Endothelial cell (in vitro differentiated cells): Measurements from ENCODE around the gene RIOK2. TPM values are rescaled to one million over a fixed set of nuclear protein-coding genes. Genes with fewer than 3 reads are reported as not detected.
A peak's percentile ranks its signal among the peaks of the same experiment; 100 is the strongest.

Experiments used
- DNase-seq: peaks from one replicate; pipeline ENCODE4 v3.0.0; 2021; ENCODE audit warnings: low spot score
- H3K27ac Mint-ChIP-seq: one replicate; pipeline ENCODE4 v1.8.0; 2021; ENCODE audit warnings: mixed read lengths, inconsistent platforms; ENCODE audit not compliant: unreplicated experiment
- H3K27me3 Mint-ChIP-seq: one replicate; pipeline ENCODE4 v1.8.0; 2021; ENCODE audit warnings: mild to moderate bottlenecking, moderate library complexity, mixed read lengths, inconsistent platforms; ENCODE audit not compliant: unreplicated experiment
- H3K36me3 Mint-ChIP-seq: one replicate; pipeline ENCODE4 v1.8.0; 2021; ENCODE audit warnings: mild to moderate bottlenecking, low read depth, mixed read lengths, inconsistent platforms; ENCODE audit not compliant: unreplicated experiment
- H3K4me1 Mint-ChIP-seq: one replicate; pipeline ENCODE4 v1.8.0; 2021; ENCODE audit warnings: mild to moderate bottlenecking, mixed read lengths, inconsistent platforms; ENCODE audit not compliant: unreplicated experiment
- H3K4me3 Mint-ChIP-seq: one replicate; pipeline ENCODE4 v1.8.0; 2021; ENCODE audit warnings: mild to moderate bottlenecking, mixed read lengths, inconsistent platforms; ENCODE audit not compliant: unreplicated experiment
- H3K9me3 Mint-ChIP-seq: one replicate; pipeline ENCODE4 v1.8.0; 2021; ENCODE audit warnings: mixed read lengths, inconsistent platforms; ENCODE audit not compliant: unreplicated experiment
- CTCF ChIP-seq: fragments of 200-600 bp; sonication (generic); IDR thresholded peaks from one replicate; pipeline ENCODE4 v1.5.0; 2021; ENCODE audit warnings: antibody characterized with exemption; ENCODE audit not compliant: unreplicated experiment
- total RNA-seq: library from RNA; stranded (reverse); fragmentation: NEBNext Ultra II Directional; extraction: Animal tissue kit (Norgen Biotek cat#: 25700); gene quantifications from one replicate; pipeline ENCODE4 v1.2.1, GENCODE V29; 2021; ENCODE audit not compliant: unreplicated experiment

The RIOK2 gene
- total RNA-seq, 1 donor from 2014 or later: 30.7 TPM

GRCh38 chr5:97149709-97150108, 33.3 kb downstream of the RIOK2 start:
- no peak overlapping the region for H3K27ac Mint-ChIP-seq
- TF ChIP-seq CTCF: no peak
- H3K27me3 Mint-ChIP-seq: no peaks in the 10 kb centered on the region
- no peaks in the 10 kb centered on the region for H3K9me3 Mint-ChIP-seq
- H3K36me3 Mint-ChIP-seq: no peaks in the 10 kb centered on the region
- no peaks in the 10 kb centered on the region for H3K4me1 Mint-ChIP-seq
- DNase-seq: no peak
- H3K4me3 Mint-ChIP-seq: no peak overlapping the region

- TF ChIP-seq CTCF: no peak
- Mint-ChIP-seq H3K4me3 (no peak overlapping the region), H3K9me3 (no peaks in the 10 kb centered on the region), H3K36me3 (no peaks in the 10 kb centered on the region), H3K27me3 (no peaks in the 10 kb centered on the region), H3K27ac (no peak overlapping the region), H3K4me1 (no peaks in the 10 kb centered on the region)
- no peak for DNase-seq
These were observed 34.8 kb downstream of the RIOK2 start for GRCh38 chr5:97148288-97148687.

GRCh38 chr5:97143704-97144103, 39.3 kb downstream of the RIOK2 start:
- H3K27ac Mint-ChIP-seq: no peak overlapping the region
- H3K9me3 Mint-ChIP-seq: no peaks in the 10 kb centered on the region
- no peak for DNase-seq
- no peak overlapping the region for H3K4me3 Mint-ChIP-seq
- no peak for TF ChIP-seq CTCF
- peaks cover 2% of the 10 kb centered on the region for H3K4me1 Mint-ChIP-seq
- no peaks in the 10 kb centered on the region for H3K27me3 Mint-ChIP-seq
- no peaks in the 10 kb centered on the region for H3K36me3 Mint-ChIP-seq

GRCh38 chr5:97142521-97143254, 40.4 kb downstream of the RIOK2 start, which contains the start of gene LIX1:
LIX1 (minus strand) TSS chr5:97142611; CDS start chr5:97142576, 35 bp downstream.
- H3K27me3 Mint-ChIP-seq: no peaks in the 10 kb centered on the region
- peak; percentile 29 for DNase-seq
- H3K36me3 Mint-ChIP-seq: no peaks in the 10 kb centered on the region
- H3K4me3 Mint-ChIP-seq: no peak within 1 kb of the TSS
- H3K4me1 Mint-ChIP-seq: peaks cover 2% of the 10 kb centered on the region
- no peak within 1 kb of the TSS for H3K27ac Mint-ChIP-seq
- H3K9me3 Mint-ChIP-seq: no peaks in the 10 kb centered on the region
- TF ChIP-seq CTCF: peak; percentile 32

GRCh38 chr5:97141539-97141938, 41.5 kb downstream of the RIOK2 start:
- Mint-ChIP-seq H3K36me3 (no peaks in the 10 kb centered on the region), H3K27me3 (no peaks in the 10 kb centered on the region), H3K9me3 (no peaks in the 10 kb centered on the region), H3K4me1 (peaks cover 2% of the 10 kb centered on the region), H3K4me3 (no peak overlapping the region), H3K27ac (no peak overlapping the region)
- DNase-seq: no peak
- no peak for TF ChIP-seq CTCF
